Left lung (tissue), 10 donors: ENCODE data around the gene BTRC. TPM values are rescaled to one million over a fixed set of nuclear protein-coding genes. Genes with fewer than 3 reads are reported as not detected.

Experiments used
- ATAC-seq: fragments of 200-7000 bp; cut with Tn5 transposase; one replicate; pipeline ENCODE4 v1.9.1; 2020; ENCODE audit warnings: moderate library complexity
- DNase-seq, 4 donors: peaks; one replicate each; pipeline ENCODE4 v3.0.0-alpha.2; 2013 to 2020
- H3K27ac ChIP-seq, 2 donors: fragments of 200-600 bp; sonication (generic) in 1 of 2; one replicate each; pipeline versions ENCODE4 v1.5.0 to v1.8.0; 2020 to 2021
- H3K27me3 ChIP-seq, 2 donors: fragments of 200-600 bp; sonication (generic) in 1 of 2; one replicate each; pipeline versions ENCODE4 v1.5.0 to v1.8.0; 2020 to 2021
- H3K36me3 ChIP-seq, 2 donors: fragments of 200-600 bp; sonication (generic) in 1 of 2; one replicate each; pipeline versions ENCODE4 v1.5.0 to v1.8.0; 2020 to 2021
- H3K4me1 ChIP-seq, 2 donors: fragments of 200-600 bp; one replicate each; pipeline ENCODE4 v1.8.0; 2021
- H3K4me3 ChIP-seq, 2 donors: fragments of 200-600 bp; sonication (generic) in 1 of 2; one replicate each; pipeline versions ENCODE4 v1.5.0 to v1.8.0; 2020 to 2021; ENCODE audit warnings: mild to moderate bottlenecking in 1 of 2
- H3K9me3 ChIP-seq, 2 donors: fragments of 200-600 bp; sonication (generic) in 1 of 2; one replicate each; pipeline versions ENCODE4 v1.5.0 to v1.8.0; 2020 to 2021
- CTCF ChIP-seq, 2 donors: fragments of 200-600 bp; sonication (generic) in 1 of 2; IDR thresholded peaks; one replicate each; pipeline versions ENCODE4 v1.5.0 to v1.8.0; 2021; ENCODE audit warnings: antibody characterized with exemption in 2 of 2
- intact Hi-C, 2 donors: fragments of 100-400 bp; cut with DNase I; formaldehyde crosslinking; loops; one replicate each; pipeline versions ENCODE4 v1.11.2 to v1.14.2; 2022
- polyA plus RNA-seq, 6 donors: library from polyadenylated mRNA; unstranded; fragments of 120-200 nt; gene quantifications; one replicate each; pipeline ENCODE4 v1.2.1, GENCODE V29; 2013; ENCODE audit not compliant: insufficient read length in 6 of 6
- total RNA-seq, 2 donors: library from RNA; stranded (reverse); fragmentation: NEBNext Ultra II Directional; extraction: Animal tissue kit (Norgen Biotek cat#: 25700); gene quantifications; one replicate each; pipeline ENCODE4 v1.2.1, GENCODE V29; 2021
- donor health status: DM: no; HTN: yes; CAD: no.
- donor health status: DM: no; HTN: no; CAD: no.

Gene BTRC
- total and polyA plus RNA-seq, 8 donors: 16.8 to 28.7 (median 25.1) TPM

- Histone ChIP-seq H3K4me3 (no peak overlapping the region), H3K27ac (no peak overlapping the region), H3K9me3 (no peaks in the 10 kb centered on the region), H3K36me3 (peaks cover 0 to 5% of the 10 kb centered on the region in 2 donors), H3K27me3 (no peaks in the 10 kb centered on the region), H3K4me1 (no peaks in the 10 kb centered on the region)
- no peak for TF ChIP-seq CTCF (IDR thresholded peaks at IDR 0.05)
- ATAC-seq (no peak), DNase-seq (no peak)
- intact Hi-C loops: no loop called here
Measured at GRCh38 chr10:101481256-101481655, 127.3 kb downstream of the BTRC start.

GRCh38 chr10:101482568-101482967, 128.6 kb downstream of the BTRC start:
- DNase-seq: no peak
- Histone ChIP-seq H3K27me3 (no peaks in the 10 kb centered on the region), H3K36me3 (peaks cover 0 to 5% of the 10 kb centered on the region in 2 donors), H3K4me1 (no peaks in the 10 kb centered on the region), H3K9me3 (no peaks in the 10 kb centered on the region), H3K27ac (no peak overlapping the region), H3K4me3 (no peak overlapping the region)
- no peak for ATAC-seq
- intact Hi-C loops: no loop called here
- TF ChIP-seq CTCF (IDR thresholded peaks at IDR 0.05): no peak

GRCh38 chr10:101484175-101484745, 130.3 kb downstream of the BTRC start:
- no peak for DNase-seq
- Histone ChIP-seq H3K27me3 (no peaks in the 10 kb centered on the region), H3K9me3 (no peaks in the 10 kb centered on the region), H3K27ac (no peak overlapping the region), H3K36me3 (peaks cover 0 to 5% of the 10 kb centered on the region in 2 donors), H3K4me3 (no peak overlapping the region), H3K4me1 (no peaks in the 10 kb centered on the region)
- intact Hi-C loops: no loop called here
- no peak for ATAC-seq
- TF ChIP-seq CTCF (IDR thresholded peaks at IDR 0.05): no peak

GRCh38 chr10:101485207-101485606, 131.2 kb downstream of the BTRC start:
- Histone ChIP-seq H3K36me3 (peaks cover 0 to 2% of the 10 kb centered on the region in 2 donors), H3K27ac (no peak overlapping the region), H3K4me1 (no peaks in the 10 kb centered on the region), H3K9me3 (no peaks in the 10 kb centered on the region), H3K27me3 (no peaks in the 10 kb centered on the region), H3K4me3 (no peak overlapping the region)
- no peak for TF ChIP-seq CTCF (IDR thresholded peaks at IDR 0.05)
- ATAC-seq: no peak
- no peak for DNase-seq
- intact Hi-C loops: no loop called here

GRCh38 chr10:101485681-101486554, 132.0 kb downstream of the BTRC start:
- TF ChIP-seq CTCF (IDR thresholded peaks at IDR 0.05): no peak
- Histone ChIP-seq H3K4me1 (no peaks in the 10 kb centered on the region), H3K27me3 (no peaks in the 10 kb centered on the region), H3K36me3 (no peaks in the 10 kb centered on the region), H3K4me3 (no peak overlapping the region), H3K9me3 (no peaks in the 10 kb centered on the region), H3K27ac (no peak overlapping the region)
- intact Hi-C loops: no loop called here
- DNase-seq: peak in 2 of 4 donors; percentile 72 to 77
- ATAC-seq: no peak
